ENCODE data around the gene HS6ST1. TPM values are rescaled to one million over a fixed set of nuclear protein-coding genes. Genes with fewer than 3 reads are reported as not detected.

HS6ST1 gene
- total and polyA plus RNA-seq, 12 donors = 20.5 to 262 (median 97.1) TPM

DNA sequence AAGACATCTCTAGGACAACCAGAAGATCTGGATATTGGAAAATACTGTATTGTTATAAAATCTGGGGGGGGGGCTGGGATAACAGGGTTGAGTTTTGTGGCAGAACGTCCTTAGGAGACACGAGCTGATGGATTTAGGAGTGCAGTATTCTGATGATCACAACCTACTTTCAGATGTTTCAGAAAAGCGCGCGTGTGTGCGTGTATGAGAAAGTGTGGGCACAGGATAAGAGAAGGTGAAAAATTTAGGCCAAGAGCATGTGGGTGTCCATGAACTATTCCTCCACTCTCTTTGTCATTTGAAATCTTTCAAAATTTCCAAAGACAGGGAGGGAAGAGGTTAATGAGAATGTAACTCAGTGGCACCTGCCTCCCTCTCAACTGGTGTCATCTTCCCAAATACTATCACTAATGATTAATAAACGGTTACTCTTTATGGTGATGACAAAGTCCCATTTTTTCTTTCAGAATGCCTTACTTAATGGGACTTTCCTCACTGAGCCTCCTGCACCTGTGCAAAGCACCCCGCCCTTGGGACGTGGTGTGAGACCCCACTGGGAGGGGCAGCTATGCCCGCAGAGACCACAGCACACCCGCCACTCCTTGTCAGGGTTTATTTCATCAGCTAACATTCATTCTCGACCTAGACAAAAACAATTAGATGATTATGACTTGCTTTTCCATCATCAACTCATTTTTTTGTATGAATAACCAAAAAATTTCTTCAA, 53.6 kb downstream of the HS6ST1 start:
- intact Hi-C loops (cut with DNase I) = loop anchor here in 1 of 2 donors (5.0 kb wide), 1 partner anchor 52 kb away; the partner anchor contains the start of gene HS6ST1
- 84 to 87% (median 86%) methylated on average over 12 of the region's 12 CpGs for WGBS, 4 donors
- no peaks in the 10 kb centered on the region for H3K27me3 ChIP-seq
- DNase-seq = no peak
- peaks cover 2 to 10% of the 10 kb centered on the region in 2 donors for H3K4me1 ChIP-seq (replicated peaks in 1 of 2)
- H3K27ac ChIP-seq = no peak overlapping the region
- H3K36me3 ChIP-seq (replicated peaks in 1 of 2) = no peaks in the 10 kb centered on the region
- H3K4me3 ChIP-seq = no peak overlapping the region
- no peaks in the 10 kb centered on the region for H3K9me3 ChIP-seq (replicated peaks in 1 of 3)
- TF ChIP-seq POLR2A (IDR thresholded peaks at IDR 0.05) = no peak
- TF ChIP-seq, protein P1, sequence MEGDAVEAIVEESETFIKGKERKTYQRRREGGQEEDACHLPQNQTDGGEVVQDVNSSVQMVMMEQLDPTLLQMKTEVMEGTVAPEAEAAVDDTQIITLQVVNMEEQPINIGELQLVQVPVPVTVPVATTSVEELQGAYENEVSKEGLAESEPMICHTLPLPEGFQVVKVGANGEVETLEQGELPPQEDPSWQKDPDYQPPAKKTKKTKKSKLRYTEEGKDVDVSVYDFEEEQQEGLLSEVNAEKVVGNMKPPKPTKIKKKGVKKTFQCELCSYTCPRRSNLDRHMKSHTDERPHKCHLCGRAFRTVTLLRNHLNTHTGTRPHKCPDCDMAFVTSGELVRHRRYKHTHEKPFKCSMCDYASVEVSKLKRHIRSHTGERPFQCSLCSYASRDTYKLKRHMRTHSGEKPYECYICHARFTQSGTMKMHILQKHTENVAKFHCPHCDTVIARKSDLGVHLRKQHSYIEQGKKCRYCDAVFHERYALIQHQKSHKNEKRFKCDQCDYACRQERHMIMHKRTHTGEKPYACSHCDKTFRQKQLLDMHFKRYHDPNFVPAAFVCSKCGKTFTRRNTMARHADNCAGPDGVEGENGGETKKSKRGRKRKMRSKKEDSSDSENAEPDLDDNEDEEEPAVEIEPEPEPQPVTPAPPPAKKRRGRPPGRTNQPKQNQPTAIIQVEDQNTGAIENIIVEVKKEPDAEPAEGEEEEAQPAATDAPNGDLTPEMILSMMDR (IDR thresholded peaks at IDR 0.05) = no peak

- Histone ChIP-seq H3K4me1 (replicated peaks in 1 of 2) (peaks cover 0 to 4% of the 10 kb centered on the region in 2 donors), H3K27ac (no peak overlapping the region), H3K9me3 (replicated peaks in 1 of 3) (no peaks in the 10 kb centered on the region), H3K4me3 (no peak overlapping the region), H3K36me3 (replicated peaks in 1 of 2) (no peaks in the 10 kb centered on the region), H3K27me3 (no peaks in the 10 kb centered on the region)
- no peak for TF ChIP-seq POLR2A (IDR thresholded peaks at IDR 0.05)
- TF ChIP-seq, protein P1 (IDR thresholded peaks at IDR 0.05) = no peak
- DNase-seq = peak in 1 of 7 donors; percentile 50
- WGBS, 4 donors = 83 to 95% (median 93%) methylated on average over 6 to 9 of the region's 9 CpGs
- intact Hi-C loops (cut with DNase I) = loop anchor here in 1 of 2 donors (5.0 kb wide), 1 partner anchor 53 kb away; the partner anchor contains the start of gene HS6ST1
Observed at GRCh38 chr2:128263902-128264331, 54.8 kb downstream of the HS6ST1 start.

DNA sequence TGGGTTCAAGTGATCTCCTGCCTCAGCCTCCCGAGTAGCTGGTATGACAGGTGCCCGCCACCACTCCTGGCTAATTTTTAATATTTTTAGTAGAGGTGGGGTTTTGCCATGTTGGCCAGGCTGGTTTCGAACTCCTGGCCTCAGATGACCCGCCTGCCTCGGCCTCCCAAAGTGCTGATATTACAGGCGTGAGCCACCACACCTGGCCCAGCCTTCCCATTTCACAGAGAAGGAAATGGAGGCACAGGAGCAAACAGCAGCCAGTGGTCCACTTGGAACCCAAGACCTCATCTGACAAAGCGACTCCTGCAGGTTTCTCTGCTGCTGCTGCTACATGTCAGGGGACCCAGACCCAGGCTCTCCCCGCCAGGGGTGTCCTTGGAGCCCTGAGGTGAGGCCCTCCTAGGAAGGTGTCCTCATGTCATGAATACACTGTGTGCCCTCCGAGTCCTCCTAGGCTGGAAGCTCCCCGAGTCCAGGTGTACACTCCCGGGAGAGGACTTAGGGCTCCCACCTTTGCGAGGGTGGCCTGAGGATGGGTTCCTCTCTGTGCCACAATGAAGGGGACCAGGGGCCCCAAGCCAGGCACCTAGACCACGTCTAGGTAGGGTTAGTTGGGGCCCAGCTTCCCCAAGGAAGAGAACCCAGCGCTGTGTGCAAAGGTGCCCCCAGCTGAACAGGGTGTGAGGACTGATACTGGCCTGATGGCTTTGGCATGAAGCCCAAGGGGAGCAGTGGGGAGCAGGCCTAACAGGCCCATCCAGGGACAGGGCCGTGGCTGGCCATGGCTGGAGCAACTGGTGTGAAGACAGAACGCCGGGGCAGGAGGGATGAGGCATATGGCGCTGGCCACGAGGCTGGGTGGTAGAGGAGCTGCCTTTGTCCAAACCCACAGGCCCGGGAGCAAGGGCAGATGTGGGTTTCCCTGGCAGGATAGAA, 56.1 kb downstream of the HS6ST1 start:
- DNase-seq = peak in 2 of 7 donors; percentile 35 to 50
- 84 to 94% (median 92%) methylated on average over 11 to 20 of the region's 20 CpGs for WGBS, 4 donors
- intact Hi-C loops (cut with DNase I) = loop anchor here in 1 of 2 donors (5.0 kb wide), 1 partner anchor 55 kb away; the partner anchor contains the start of gene HS6ST1
- H3K36me3 ChIP-seq (replicated peaks in 1 of 2) = no peaks in the 10 kb centered on the region
- H3K4me1 ChIP-seq (replicated peaks in 1 of 2) = peaks cover 0 to 4% of the 10 kb centered on the region in 2 donors
- no peak overlapping the region for H3K27ac ChIP-seq
- H3K27me3 ChIP-seq = no peaks in the 10 kb centered on the region
- no peaks in the 10 kb centered on the region for H3K9me3 ChIP-seq (replicated peaks in 1 of 3)
- no peak overlapping the region for H3K4me3 ChIP-seq
- no peak for TF ChIP-seq POLR2A (IDR thresholded peaks at IDR 0.05)
- TF ChIP-seq, protein P1 (IDR thresholded peaks at IDR 0.05) = no peak

All from adrenal gland (tissue), 12 donors.